Measurements from ENCODE around the gene THOC1.

DNA sequence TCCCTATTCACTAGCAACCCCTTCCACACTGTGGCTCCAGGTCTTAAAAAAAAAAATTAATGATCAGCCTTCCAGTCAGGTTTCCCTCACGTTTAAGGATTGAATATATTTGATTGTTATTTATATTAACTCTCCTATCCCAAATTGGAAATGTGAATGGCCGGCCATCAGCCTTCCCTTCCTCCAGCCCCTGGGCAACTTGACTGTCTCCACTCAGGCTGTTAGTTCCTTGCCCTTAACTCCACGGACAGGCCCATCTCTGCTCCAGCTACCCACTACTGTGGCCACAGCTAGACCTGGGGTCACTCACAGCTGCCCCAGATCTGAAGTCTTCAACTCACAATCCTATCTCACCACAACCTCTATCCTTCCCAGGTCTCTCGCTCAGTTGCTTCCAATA lies 39.9 kb downstream of the THOC1 start:
- TF ChIP-seq, protein P1, sequence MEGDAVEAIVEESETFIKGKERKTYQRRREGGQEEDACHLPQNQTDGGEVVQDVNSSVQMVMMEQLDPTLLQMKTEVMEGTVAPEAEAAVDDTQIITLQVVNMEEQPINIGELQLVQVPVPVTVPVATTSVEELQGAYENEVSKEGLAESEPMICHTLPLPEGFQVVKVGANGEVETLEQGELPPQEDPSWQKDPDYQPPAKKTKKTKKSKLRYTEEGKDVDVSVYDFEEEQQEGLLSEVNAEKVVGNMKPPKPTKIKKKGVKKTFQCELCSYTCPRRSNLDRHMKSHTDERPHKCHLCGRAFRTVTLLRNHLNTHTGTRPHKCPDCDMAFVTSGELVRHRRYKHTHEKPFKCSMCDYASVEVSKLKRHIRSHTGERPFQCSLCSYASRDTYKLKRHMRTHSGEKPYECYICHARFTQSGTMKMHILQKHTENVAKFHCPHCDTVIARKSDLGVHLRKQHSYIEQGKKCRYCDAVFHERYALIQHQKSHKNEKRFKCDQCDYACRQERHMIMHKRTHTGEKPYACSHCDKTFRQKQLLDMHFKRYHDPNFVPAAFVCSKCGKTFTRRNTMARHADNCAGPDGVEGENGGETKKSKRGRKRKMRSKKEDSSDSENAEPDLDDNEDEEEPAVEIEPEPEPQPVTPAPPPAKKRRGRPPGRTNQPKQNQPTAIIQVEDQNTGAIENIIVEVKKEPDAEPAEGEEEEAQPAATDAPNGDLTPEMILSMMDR (IDR thresholded peaks at IDR 0.05; ENCODE audit: low read depth, low read length): no peak
- no peak for TF ChIP-seq POLR2A (IDR thresholded peaks at IDR 0.05; ENCODE audit: extremely low read depth, insufficient read length)
- no peak for TF ChIP-seq MAX (IDR thresholded peaks at IDR 0.05; ENCODE audit: low read depth, low read length)
- no peak for TF ChIP-seq MYC (IDR thresholded peaks at IDR 0.05; ENCODE audit: low read depth, low read length)

Data from NB4 (cell line).